ENCODE measurements around the gene NAV1.

DNA sequence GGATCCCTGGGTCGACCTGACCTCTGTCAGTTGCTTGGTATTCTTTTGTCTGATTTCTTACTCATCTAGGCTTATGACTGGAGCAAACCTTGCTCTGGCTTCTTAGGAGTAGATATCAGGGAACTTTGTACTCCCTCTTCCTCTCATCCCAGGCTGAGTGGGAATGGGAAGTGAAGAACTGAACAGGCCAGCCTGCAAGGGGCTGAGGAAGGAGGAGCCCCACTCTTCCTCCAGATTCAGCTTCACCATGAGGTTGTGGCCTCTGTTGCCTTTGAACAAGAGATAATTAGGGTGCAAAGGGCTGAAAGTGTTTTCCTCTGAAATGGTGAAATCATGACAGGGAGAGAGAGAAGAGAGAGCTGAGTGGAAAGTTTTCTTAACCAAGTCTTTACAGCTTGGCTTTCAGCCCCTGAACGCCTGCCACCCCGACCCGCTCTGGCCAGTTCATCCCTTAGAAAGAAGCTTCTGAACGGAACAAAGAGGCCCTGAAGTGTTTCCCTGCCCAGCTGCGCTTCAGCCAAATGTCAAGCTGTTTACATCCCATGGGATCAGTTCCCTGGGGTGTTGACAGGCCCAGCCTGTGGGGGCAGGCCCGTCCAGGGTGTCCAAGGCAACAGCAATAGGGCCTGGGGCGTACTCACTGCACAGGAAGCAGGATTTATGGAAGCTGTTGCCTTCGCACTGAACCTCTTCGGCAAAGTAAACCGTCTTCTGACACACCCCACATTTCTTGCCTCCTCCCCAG, 43.2 kb upstream of the NAV1 start:
- TF ChIP-seq, protein P1, sequence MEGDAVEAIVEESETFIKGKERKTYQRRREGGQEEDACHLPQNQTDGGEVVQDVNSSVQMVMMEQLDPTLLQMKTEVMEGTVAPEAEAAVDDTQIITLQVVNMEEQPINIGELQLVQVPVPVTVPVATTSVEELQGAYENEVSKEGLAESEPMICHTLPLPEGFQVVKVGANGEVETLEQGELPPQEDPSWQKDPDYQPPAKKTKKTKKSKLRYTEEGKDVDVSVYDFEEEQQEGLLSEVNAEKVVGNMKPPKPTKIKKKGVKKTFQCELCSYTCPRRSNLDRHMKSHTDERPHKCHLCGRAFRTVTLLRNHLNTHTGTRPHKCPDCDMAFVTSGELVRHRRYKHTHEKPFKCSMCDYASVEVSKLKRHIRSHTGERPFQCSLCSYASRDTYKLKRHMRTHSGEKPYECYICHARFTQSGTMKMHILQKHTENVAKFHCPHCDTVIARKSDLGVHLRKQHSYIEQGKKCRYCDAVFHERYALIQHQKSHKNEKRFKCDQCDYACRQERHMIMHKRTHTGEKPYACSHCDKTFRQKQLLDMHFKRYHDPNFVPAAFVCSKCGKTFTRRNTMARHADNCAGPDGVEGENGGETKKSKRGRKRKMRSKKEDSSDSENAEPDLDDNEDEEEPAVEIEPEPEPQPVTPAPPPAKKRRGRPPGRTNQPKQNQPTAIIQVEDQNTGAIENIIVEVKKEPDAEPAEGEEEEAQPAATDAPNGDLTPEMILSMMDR (conservative IDR thresholded peaks at IDR 0.05; ENCODE audit: low read depth in 2 of 2) = no peak
- TF ChIP-seq, protein P2, sequence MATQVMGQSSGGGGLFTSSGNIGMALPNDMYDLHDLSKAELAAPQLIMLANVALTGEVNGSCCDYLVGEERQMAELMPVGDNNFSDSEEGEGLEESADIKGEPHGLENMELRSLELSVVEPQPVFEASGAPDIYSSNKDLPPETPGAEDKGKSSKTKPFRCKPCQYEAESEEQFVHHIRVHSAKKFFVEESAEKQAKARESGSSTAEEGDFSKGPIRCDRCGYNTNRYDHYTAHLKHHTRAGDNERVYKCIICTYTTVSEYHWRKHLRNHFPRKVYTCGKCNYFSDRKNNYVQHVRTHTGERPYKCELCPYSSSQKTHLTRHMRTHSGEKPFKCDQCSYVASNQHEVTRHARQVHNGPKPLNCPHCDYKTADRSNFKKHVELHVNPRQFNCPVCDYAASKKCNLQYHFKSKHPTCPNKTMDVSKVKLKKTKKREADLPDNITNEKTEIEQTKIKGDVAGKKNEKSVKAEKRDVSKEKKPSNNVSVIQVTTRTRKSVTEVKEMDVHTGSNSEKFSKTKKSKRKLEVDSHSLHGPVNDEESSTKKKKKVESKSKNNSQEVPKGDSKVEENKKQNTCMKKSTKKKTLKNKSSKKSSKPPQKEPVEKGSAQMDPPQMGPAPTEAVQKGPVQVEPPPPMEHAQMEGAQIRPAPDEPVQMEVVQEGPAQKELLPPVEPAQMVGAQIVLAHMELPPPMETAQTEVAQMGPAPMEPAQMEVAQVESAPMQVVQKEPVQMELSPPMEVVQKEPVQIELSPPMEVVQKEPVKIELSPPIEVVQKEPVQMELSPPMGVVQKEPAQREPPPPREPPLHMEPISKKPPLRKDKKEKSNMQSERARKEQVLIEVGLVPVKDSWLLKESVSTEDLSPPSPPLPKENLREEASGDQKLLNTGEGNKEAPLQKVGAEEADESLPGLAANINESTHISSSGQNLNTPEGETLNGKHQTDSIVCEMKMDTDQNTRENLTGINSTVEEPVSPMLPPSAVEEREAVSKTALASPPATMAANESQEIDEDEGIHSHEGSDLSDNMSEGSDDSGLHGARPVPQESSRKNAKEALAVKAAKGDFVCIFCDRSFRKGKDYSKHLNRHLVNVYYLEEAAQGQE (IDR thresholded peaks at IDR 0.05; ENCODE audit: unreplicated experiment) = no peak
